Vagina (tissue), 2 donors: Measurements from ENCODE around the gene PLOD2.

Source experiments
- CTCF ChIP-seq, 3 experiments: fragments of 450-650 bp in 2 of 3; fragments of 200-600 bp in 1 of 3; sonication (generic) in 1 of 3; IDR thresholded peaks; one replicate each; pipeline ENCODE4 v1.5.1; 2017 to 2019; ENCODE audit warnings: antibody characterized with exemption in 3 of 3, mild to moderate bottlenecking in 2 of 3, moderate library complexity in 2 of 3
- POLR2AphosphoS5 ChIP-seq, 2 donors: sonication (generic); formaldehyde crosslinking; IDR thresholded peaks; one replicate each; pipeline ENCODE4 v1.9.0; 2017; ENCODE audit warnings: antibody characterized with exemption in 2 of 2, mild to moderate bottlenecking in 2 of 2, low read depth in 1 of 2; ENCODE audit not compliant: insufficient read depth in 1 of 2

- no peak for TF ChIP-seq CTCF (IDR thresholded peaks at IDR 0.05)
- TF ChIP-seq POLR2AphosphoS5 (IDR thresholded peaks at IDR 0.05; ENCODE audit: insufficient read depth in 1 of 2, low read depth in 1 of 2), result no peak
Observed at GRCh38 chr3:146196789-146197188, 35.8 kb upstream of the PLOD2 start.
